GM12878 (cell line): ENCODE data around the gene NOL3. TPM values are rescaled to one million over a fixed set of nuclear protein-coding genes. Genes with fewer than 3 reads are reported as not detected.

Experiments used
- ATAC-seq: fragments of 200-7000 bp; cut with Tn5 transposase; 3 replicates; pipeline ENCODE4 v1.9.1; 2020; ENCODE audit warnings: mild to moderate bottlenecking, moderate library complexity
- BruUV-seq: library from RNA; stranded (reverse); fragments of 400-500 nt; replicated peaks from 2 replicates; lab custom pipeline; 2021; lab: Mats Ljungman, UMichigan
- CTCF ChIA-PET: fragments of 300-600 bp; sonication (Branson Sonifier 250); formaldehyde crosslinking; extraction: SDS; loops from one replicate; lab custom pipeline; 2021; ENCODE audit warnings: inconsistent platforms; lab: Yijun Ruan, JAX
- POLR2A ChIA-PET: fragments of 350-600 bp; formaldehyde crosslinking; extraction: SDS; loops from one replicate; lab custom pipeline; 2021; ENCODE audit warnings: inconsistent platforms; lab: Charles Lee
- RAD21 ChIA-PET: fragments of 300-600 bp; sonication (Branson Sonifier 250); formaldehyde crosslinking; loops from one replicate; lab custom pipeline; 2023; ENCODE audit warnings: antibody characterized with exemption; ENCODE audit not compliant: unreplicated experiment; lab: Charles Lee
- SMC1A ChIA-PET: fragments of 300-600 bp; sonication (Branson Sonifier 250); formaldehyde crosslinking; loops from one replicate; lab custom pipeline; 2023; ENCODE audit not compliant: unreplicated experiment, uncharacterized antibody; lab: Charles Lee
- DNase-seq: peaks from one replicate; pipeline ENCODE4 v3.0.0-alpha.2; 2011; ENCODE audit warnings: low read depth, low spot score
- FAIRE-seq: peaks from 3 replicates; lab custom pipeline; 2011; peaks lifted over from hg19 to GRCh38; lab: Jason Lieb, UNC
- H2AFZ ChIP-seq: 2 replicates; pipeline ENCODE4 v1.6.0; 2011; ENCODE audit warnings: low read depth, low read length, control low read depth; ENCODE audit not compliant: control insufficient read depth
- H3K27ac ChIP-seq: 2 replicates; pipeline ENCODE4 v1.5.1; 2011; ENCODE audit warnings: control low read depth; ENCODE audit not compliant: control insufficient read depth, insufficient read depth
- H3K27me3 ChIP-seq, 2 experiments: replicated peaks in 1 of 2; 2 replicates each; pipeline versions ENCODE4 v1.6.0 to v1.6.1; 2011; ENCODE audit warnings: low read length in 1 of 2; ENCODE audit not compliant: control insufficient read depth in 2 of 2, insufficient read depth in 2 of 2
- H3K36me3 ChIP-seq, 2 experiments: 2 replicates each; pipeline ENCODE4 v1.5.1; 2011; ENCODE audit warnings: low read length in 1 of 2; ENCODE audit not compliant: control insufficient read depth in 2 of 2, insufficient read depth in 2 of 2
- H3K4me1 ChIP-seq: 2 replicates; pipeline ENCODE4 v1.6.1; 2011; ENCODE audit warnings: mild to moderate bottlenecking, low read length, moderate library complexity, mixed read lengths; ENCODE audit not compliant: control insufficient read depth, insufficient read depth
- H3K4me2 ChIP-seq: 2 replicates; pipeline ENCODE4 v1.6.0; 2011; ENCODE audit warnings: control low read depth; ENCODE audit not compliant: control insufficient read depth, insufficient read depth
- H3K4me3 ChIP-seq: fragments of 200-600 bp; sonication (generic); 2 replicates; pipeline ENCODE4 v1.5.1; 2016
- H3K79me2 ChIP-seq: 2 replicates; pipeline ENCODE4 v1.6.0; 2011; ENCODE audit warnings: low read length; ENCODE audit not compliant: control insufficient read depth, insufficient read depth
- H3K9ac ChIP-seq: 2 replicates; pipeline ENCODE4 v1.8.0; 2011; ENCODE audit warnings: low read length, control low read depth, mixed read lengths; ENCODE audit not compliant: control insufficient read depth, insufficient read depth
- H3K9me3 ChIP-seq: replicated peaks from 3 replicates; pipeline ENCODE4 v1.5.1; 2011; ENCODE audit warnings: mild to moderate bottlenecking, low read length; ENCODE audit not compliant: control insufficient read depth, insufficient read depth
- H4K20me1 ChIP-seq: 2 replicates; pipeline ENCODE4 v1.6.0; 2011; ENCODE audit not compliant: control insufficient read depth, insufficient read depth
- PAX5 ChIP-seq: IDR thresholded peaks from 2 replicates; pipeline ENCODE4 v1.6.1; 2011; ENCODE audit warnings: low read depth, low read length, borderline replicate concordance
- POLR2A ChIP-seq: IDR thresholded peaks from 2 replicates; pipeline ENCODE4 v1.6.1; 2011; ENCODE audit warnings: low read depth, mild to moderate bottlenecking, low read length
- TCF3 ChIP-seq: IDR thresholded peaks from 2 replicates; pipeline ENCODE4 v1.6.1; 2012; ENCODE audit warnings: low read depth, mild to moderate bottlenecking, low read length, borderline replicate concordance; ENCODE audit not compliant: insufficient read depth
- WGBS: methylation state at CpG from one replicate; pipeline ENCODE4 v1.1.6; 2016; ENCODE audit warnings: low lambda C conversion rate; ENCODE audit not compliant: insufficient replicate concordance, insufficient coverage; ENCODE audit errors: missing lambda C conversion rate; 5-methylcytosine and 5-hydroxymethylcytosine counted together
- in situ Hi-C: fragments of 300-500 bp; cut with MboI; formaldehyde crosslinking; loops from 9 replicates; pipeline ENCODE4 v1.14.3; 2018; ENCODE audit warnings: mixed read lengths
- intact Hi-C: fragments of 100-400 bp; cut with micrococcal nuclease; formaldehyde crosslinking; loops from one replicate; pipeline ENCODE4 v1.14.2; 2022; ENCODE audit not compliant: unreplicated experiment
- polyA plus RNA-seq, 11 experiments: library from polyadenylated mRNA; depleted of rRNA in 4 of 11; unstranded in 6 of 11; stranded (reverse) in 5 of 11; fragments of >200 nt; fragmentation: Nextera tagmentation in 4 of 11; fragmentation: Illumina TruSeq in 1 of 11; extraction: Ambion mirVana in 4 of 11; extraction: Trizol in 1 of 11; gene quantifications; 1 replicate in 1 of 11; 2 replicates in 10 of 11; pipeline versions ENCODE4 v1.2.1 to v1.2.3, GENCODE V29; 2011 to 2016; ENCODE audit warnings: inconsistent platforms in 2 of 11, missing spikeins in 2 of 11, low read depth in 1 of 11
- total RNA-seq, 4 experiments: library from RNA; depleted of rRNA in 3 of 4; stranded (reverse); fragments of >200 nt in 3 of 4; fragmentation: Illumina TruSeq in 1 of 4; extraction: Trizol in 1 of 4; gene quantifications; 2 replicates each; pipeline versions ENCODE4 v1.2.1 to v1.2.3, GENCODE V29; 2013 to 2021

NOL3 gene
- total and polyA plus RNA-seq, 10 of the 15 experiments (the other 5 are each of a cell fraction or from before 2014, with no cell fraction given) = 0.31 to 18.4 (median 2.7) TPM

GRCh38 chr16:67141391-67141790 is 28.9 kb upstream of the NOL3 start:
- ATAC-seq = no peak
- BruUV-seq = no TSS peak
- no peaks in the 10 kb centered on the region for H3K4me1 ChIP-seq
- H3K9me3 ChIP-seq = no peaks in the 10 kb centered on the region
- no peaks in the 10 kb centered on the region for H3K79me2 ChIP-seq
- H3K27ac ChIP-seq = no peak overlapping the region
- SMC1A ChIA-PET = interaction anchor here (0.8 to 1.9 kb wide), 7 partner anchors 10 to 124 kb away, joined by 3 to 8 read pairs (median 4); partner anchors contain the start of gene PHAF1
- POLR2A ChIA-PET = interaction anchor here (1.5 kb wide), 1 partner anchor 9 kb away, joined by 9 read pairs; no protein-coding TSS in a partner anchor
- H3K27me3 ChIP-seq = no peaks in the 10 kb centered on the region
- no peak overlapping the region for H3K4me3 ChIP-seq
- no peak for TF ChIP-seq TCF3
- TF ChIP-seq, all 136 proteins: peak for 0
- H4K20me1 ChIP-seq = no peaks in the 10 kb centered on the region
- RAD21 ChIA-PET = interaction anchor here (0.8 to 1.5 kb wide), 3 partner anchors 14 to 124 kb away, joined by 3 to 4 read pairs (median 3); partner anchors contain the start of gene CBFB
- 91% methylated on average over 13 of the region's 13 CpGs for WGBS
- in situ Hi-C loops (no loop called here), intact Hi-C loops (no loop called here)
- no peak overlapping the region for H3K9ac ChIP-seq
- no peak for DNase-seq
- FAIRE-seq = no peak
- no peak overlapping the region for H3K4me2 ChIP-seq
- H2AFZ ChIP-seq = no peak overlapping the region
- peaks cover 20 to 24% of the 10 kb centered on the region in 2 experiments; a peak in 3 of 4 replicates for H3K36me3 ChIP-seq
- CTCF ChIA-PET = interaction anchor here (0.7 to 2.5 kb wide), 5 partner anchors 9 to 123 kb away, joined by 3 to 15 read pairs (median 6); partner anchors contain the start of gene B3GNT9

DNA sequence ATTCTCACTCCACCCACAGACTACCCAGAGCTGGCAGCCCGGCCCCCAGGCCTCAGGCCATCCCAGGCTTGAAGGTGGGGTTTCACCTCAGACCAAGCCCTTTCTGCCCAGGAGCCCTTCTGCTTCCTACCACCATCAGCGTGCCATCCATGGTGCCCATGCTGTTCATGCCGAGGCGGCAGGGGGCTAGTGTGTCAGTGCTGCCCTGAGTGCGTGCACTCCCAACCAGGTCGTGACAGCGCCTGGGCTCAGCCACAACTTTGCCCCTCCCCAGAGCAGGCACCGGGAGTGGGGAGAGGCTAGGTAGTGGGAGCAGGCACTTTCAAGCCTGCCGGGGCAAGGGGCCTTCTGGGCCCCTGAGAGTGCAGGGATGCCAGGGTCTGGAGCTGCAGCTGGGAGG is 28.0 kb upstream of the NOL3 start:
- Histone ChIP-seq H3K4me3 (no peak overlapping the region), H3K27me3 (no peaks in the 10 kb centered on the region), H3K27ac (no peak overlapping the region), H2AFZ (no peak overlapping the region), H3K79me2 (no peaks in the 10 kb centered on the region), H3K36me3 (peaks cover 26 to 31% of the 10 kb centered on the region in 2 experiments; a peak in 3 of 4 replicates), H3K4me1 (no peaks in the 10 kb centered on the region), H3K4me2 (no peak overlapping the region), H4K20me1 (no peaks in the 10 kb centered on the region), H3K9ac (no peak overlapping the region), H3K9me3 (no peaks in the 10 kb centered on the region)
- no peak for DNase-seq
- in situ Hi-C loops = no loop called here
- intact Hi-C loops = no loop called here
- BruUV-seq = no TSS peak
- POLR2A ChIA-PET = no interaction called here
- no peak for FAIRE-seq
- RAD21 ChIA-PET = interaction anchor here (1.4 to 1.5 kb wide), 2 partner anchors 13 to 125 kb away, joined by 3 to 4 read pairs; no protein-coding TSS in a partner anchor
- SMC1A ChIA-PET = interaction anchor here (1.2 to 1.7 kb wide), 2 partner anchors 9 to 15 kb away, joined by 3 to 6 read pairs; no protein-coding TSS in a partner anchor
- WGBS = 95% methylated on average over 9 of the region's 9 CpGs
- ATAC-seq = no peak
- peak; percentile 36; the same call in 1 of the 2 replicates for TF ChIP-seq POLR2A
- TF ChIP-seq PAX5 = no peak
- CTCF ChIA-PET = no interaction called here
